Activated CD8-positive, alpha-beta memory T cell treated with anti-CD3 and anti-CD28 coated beads for 4 hours (primary cell): ENCODE data around the gene INTS6L.

Source experiments
- DNase-seq, 2 donors: peaks; one replicate each; pipeline ENCODE4 v3.0.0-alpha.2; 2020; ENCODE audit warnings: low read depth in 2 of 2

Gene INTS6L, protein sequence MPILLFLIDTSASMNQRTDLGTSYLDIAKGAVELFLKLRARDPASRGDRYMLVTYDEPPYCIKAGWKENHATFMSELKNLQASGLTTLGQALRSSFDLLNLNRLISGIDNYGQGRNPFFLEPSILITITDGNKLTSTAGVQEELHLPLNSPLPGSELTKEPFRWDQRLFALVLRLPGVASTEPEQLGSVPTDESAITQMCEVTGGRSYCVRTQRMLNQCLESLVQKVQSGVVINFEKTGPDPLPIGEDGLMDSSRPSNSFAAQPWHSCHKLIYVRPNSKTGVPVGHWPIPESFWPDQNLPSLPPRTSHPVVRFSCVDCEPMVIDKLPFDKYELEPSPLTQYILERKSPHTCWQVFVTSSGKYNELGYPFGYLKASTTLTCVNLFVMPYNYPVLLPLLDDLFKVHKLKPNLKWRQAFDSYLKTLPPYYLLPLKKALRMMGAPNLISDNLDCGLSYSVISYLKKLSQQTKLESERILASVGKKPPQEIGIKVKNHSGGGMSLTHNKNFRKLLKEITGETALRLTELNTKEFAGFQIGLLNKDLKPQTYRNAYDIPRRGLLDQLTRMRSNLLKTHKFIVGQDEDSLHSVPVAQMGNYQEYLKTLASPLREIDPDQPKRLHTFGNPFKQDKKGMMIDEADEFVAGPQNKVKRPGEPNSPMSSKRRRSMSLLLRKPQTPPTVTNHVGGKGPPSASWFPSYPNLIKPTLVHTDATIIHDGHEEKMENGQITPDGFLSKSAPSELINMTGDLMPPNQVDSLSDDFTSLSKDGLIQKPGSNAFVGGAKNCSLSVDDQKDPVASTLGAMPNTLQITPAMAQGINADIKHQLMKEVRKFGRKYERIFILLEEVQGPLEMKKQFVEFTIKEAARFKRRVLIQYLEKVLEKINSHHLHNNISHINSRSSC

DNA sequence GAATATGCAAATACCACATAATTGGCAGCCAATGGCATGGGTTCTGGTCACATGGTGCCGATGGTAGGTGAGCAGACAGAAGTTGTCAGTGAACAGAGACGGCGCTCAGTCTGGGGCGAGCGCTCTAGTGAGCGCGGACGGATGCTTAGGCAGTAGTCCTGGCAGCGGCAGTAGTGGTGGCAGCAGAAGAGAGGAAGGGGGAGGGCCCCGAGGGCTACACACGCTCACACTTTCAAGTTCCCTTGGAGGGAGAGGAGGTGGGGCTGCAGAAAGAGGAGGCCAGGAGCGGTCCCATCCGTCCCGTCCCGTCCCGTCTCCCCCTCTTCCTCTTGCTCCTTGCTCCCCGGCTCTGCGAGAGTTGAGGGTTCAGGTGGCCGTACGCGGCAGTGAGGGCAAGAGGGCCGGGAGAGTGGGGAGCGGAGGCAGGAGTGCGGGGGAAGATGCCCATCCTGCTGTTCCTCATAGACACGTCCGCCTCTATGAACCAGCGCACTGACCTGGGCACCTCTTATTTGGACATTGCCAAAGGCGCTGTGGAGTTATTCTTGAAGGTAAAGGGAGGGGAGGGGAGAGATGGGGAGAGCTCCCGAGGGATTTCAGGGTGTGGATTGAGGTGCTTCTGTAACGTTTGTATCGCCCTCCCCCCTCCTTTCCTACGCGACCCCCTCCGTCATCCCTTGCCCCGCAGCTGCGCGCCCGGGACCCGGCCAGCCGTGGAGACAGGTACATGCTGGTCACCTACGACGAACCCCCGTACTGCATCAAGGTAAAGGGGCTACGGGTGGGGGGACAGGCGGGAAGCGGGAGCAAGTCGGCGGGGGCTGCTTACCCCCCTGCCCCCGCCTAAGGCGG is at the start of gene INTS6L:
INTS6L (plus strand) TSS at position 108 of the 852 bp plus-strand sequence; CDS start at position 441, 333 bp downstream.
- DNase-seq = peak; percentile 60 to 72

DNA sequence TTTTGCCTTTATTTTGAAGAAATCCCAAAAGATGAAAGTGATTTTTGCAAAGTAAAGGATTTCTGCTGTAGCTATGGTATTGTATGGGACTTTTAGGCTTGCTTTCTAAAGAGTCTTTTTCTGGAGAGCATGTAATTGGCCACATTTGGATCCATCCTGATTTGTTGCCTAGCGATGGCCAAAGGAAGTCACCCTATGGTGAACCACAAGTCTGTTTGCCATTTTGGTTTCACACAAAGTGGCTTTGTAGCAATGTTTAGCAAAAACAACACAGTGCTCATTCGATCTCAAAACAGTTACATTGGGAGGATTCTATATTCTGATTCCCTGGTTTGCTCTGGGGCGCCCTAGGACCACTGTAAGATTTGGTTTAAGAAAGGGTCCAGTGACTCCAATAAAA is 44.1 kb upstream of the INTS6L start:
- no peak for DNase-seq

DNA sequence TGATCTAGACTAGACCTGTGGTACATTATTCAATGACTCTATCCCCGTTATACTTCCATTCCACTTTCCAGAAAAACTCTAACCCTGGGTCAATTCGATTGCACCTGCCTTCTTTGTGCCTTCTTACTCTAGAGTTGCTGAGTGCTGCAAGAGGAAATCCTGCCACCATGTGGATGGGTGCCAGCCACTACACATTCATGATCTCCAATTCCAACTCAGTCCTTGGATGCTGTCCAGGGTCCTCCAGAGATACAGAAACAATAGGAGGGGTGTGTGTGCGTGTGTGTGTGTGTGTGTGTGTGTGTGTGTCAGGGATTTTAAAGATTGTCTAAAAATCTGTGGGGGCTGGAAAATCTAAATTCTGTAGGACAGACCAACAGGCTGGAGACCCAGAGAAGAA is 42.9 kb upstream of the INTS6L start:
- no peak for DNase-seq

DNA sequence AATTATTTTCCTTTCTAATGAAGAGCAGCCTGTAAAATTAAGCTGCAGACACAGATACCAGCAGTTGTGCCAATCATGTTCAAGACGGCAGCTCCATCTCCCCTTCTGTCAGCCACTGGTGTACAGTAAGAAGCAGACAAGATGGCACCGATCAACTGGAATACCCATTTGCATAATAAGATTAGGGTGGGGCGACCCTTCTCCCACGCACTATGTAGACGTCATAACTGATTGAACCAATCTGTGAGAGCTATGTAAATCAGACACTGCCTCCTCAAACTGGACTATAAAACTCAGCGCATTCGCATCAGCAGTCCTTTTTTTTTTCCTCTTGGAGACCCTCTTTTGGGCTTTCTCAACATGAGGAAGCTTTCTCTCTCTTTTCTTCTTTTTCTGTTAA is 40.4 kb upstream of the INTS6L start:
- no peak for DNase-seq

DNA sequence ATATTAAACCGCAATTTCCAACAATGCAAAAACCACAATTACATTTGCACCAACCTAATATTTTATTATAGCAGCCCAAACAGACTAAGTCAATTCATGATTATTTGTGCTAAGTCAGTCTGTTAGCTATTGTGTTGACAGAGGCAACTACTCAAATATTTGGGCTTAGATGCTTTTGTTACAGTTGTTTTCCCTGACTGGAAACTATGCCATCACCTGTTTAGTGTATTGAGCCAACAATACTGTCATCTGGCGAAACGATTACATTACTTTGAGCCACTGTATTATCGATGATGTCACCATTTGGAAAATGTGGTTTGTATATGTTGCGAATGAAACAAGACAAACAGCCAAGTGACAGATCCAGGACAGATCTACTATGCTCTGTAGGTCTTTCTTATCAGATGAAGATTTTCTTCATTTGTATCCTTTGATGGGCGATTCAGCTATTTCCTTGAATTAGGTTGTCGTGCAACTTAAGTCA is 38.7 kb upstream of the INTS6L start:
- DNase-seq = no peak

GRCh38 chrX:135484641-135485289 is 35.7 kb upstream of the INTS6L start:
- no peak for DNase-seq

- DNase-seq = no peak
Measured at GRCh38 chrX:135489542-135489941, 30.9 kb upstream of the INTS6L start.

DNA sequence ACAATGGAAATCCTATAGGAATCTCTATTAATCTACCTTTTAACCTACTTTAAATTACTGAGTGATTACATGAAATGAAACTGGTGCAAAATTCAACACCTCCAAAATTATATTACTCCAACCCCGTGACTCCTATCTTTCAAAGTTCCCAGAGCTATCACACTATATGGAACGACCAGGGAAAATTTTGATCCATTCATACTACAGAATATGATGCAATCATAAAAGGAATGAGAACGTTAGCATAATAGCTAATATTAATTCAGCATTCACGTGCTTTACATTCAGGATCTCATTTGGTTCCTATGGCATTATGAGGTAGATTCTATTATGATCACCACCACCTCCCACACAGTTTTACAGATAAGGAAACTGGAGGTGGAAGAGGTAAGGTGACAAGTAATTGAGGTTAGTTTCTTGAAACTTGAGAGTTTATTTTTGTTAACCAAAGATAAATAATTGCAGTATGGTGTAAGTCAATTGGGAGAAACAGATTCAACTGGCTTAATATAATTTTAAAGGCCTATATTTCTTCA is 29.4 kb upstream of the INTS6L start:
- no peak for DNase-seq

- DNase-seq = no peak
Measured at GRCh38 chrX:135494453-135494852, 26.0 kb upstream of the INTS6L start.

GRCh38 chrX:135497736-135498135 is 22.7 kb upstream of the INTS6L start:
- DNase-seq = no peak

DNA sequence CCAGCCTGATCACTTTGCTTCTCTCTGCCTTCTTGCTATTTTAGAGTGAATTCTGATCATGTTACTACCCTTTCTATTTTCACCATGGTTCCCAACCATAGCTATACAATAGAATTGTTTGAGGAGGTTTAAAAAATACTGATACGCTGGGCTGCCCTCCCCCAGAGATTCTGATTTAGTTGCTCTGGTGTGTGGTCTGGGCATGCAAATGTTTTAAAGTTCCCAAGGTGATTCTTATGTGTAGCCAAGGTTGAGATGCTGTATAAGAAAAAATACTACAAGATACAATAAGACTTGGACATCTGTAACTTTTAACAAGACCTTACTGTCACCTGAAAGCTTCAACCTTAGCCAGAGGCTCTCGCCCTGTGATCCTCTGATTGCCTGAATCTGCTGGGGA is 22.2 kb upstream of the INTS6L start:
- DNase-seq = no peak

- DNase-seq = no peak
Measured at GRCh38 chrX:135505351-135505750, 15.1 kb upstream of the INTS6L start.

DNA sequence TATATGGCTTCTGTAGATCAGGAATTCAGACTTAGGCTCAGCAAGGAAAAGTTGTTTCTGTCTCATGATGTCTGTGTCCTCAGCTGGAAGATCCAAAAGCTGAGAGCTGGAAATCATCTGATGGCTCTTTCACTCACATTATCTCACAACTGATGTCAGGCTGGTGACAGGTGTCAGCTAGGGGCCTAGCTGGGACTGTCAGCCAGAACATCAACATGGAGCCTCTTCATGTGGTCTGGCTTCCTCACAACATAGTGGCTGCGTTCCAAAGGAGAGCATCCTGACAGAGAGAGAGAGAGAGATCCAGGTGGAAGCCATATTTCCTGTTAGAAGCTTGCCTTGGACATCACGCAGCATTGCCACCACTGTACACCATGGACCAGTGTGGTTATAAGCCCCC is 10.6 kb upstream of the INTS6L start:
- DNase-seq = no peak

DNA sequence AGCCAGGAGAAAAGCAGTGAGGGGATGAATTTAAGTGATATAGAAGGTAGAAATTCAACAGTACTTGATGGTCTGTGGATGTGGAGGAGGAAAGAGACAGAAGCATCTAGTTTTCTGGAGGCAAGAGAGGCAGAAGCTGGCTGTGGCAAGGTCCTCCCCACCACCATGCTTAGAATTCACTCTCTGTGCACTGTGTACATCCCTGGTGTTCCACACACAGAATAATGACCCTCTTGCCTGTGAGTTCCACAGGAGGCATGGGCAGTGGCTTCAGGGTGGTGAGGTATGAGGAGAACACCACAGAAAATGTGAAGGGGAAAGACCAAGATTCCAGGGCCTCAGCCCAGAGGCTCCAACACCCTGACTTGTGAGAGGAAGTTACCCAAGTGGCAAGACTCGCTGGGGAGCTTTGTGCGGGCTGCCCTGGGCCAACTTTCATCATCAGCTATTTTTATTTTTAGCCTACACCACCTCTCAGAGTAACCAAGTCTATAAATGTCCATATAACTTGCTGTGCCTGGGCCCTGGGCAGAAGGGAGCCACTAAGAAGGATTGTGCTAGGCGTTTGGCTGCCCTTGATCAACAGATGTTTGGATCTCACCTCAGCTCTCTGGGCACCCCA is 7.8 kb upstream of the INTS6L start:
- no peak for DNase-seq

GRCh38 chrX:135513130-135513515 is 7.3 kb upstream of the INTS6L start:
- no peak for DNase-seq

DNA sequence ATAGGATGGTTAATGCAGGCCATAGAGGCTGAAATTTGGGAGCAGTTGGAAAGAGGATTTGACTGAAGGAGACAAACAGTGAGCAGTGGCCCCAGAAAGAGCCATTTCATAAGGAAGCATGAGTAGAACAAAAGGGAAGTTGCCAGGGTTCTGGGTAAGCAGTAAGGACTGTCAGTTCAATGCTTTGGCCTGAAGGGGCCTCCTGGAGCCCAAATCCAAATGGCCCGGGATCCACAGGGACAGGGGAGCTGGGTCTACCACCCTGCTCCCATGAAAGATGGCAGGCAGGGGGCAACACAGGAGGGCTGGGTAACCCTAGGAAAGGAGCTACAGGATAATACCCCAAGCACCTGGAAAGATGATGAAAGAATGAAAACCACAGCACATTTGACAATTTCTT is 4.1 kb upstream of the INTS6L start:
- no peak for DNase-seq

GRCh38 chrX:135518161-135518560 is 2.3 kb upstream of the INTS6L start:
- no peak for DNase-seq

GRCh38 chrX:135520022-135520552 is 373 bp upstream of the INTS6L start:
- no peak for DNase-seq

- DNase-seq = peak; percentile 62 to 75
Measured at GRCh38 chrX:135521405-135522131, 1.1 kb downstream of the INTS6L start.

- no peak for DNase-seq
Measured at GRCh38 chrX:135522132-135522530, 1.7 kb downstream of the INTS6L start.
